Measurements from ENCODE around the gene TPM2.
A peak's percentile ranks its signal among the peaks of the same experiment; 100 is the strongest.

Gene TPM2

DNA sequence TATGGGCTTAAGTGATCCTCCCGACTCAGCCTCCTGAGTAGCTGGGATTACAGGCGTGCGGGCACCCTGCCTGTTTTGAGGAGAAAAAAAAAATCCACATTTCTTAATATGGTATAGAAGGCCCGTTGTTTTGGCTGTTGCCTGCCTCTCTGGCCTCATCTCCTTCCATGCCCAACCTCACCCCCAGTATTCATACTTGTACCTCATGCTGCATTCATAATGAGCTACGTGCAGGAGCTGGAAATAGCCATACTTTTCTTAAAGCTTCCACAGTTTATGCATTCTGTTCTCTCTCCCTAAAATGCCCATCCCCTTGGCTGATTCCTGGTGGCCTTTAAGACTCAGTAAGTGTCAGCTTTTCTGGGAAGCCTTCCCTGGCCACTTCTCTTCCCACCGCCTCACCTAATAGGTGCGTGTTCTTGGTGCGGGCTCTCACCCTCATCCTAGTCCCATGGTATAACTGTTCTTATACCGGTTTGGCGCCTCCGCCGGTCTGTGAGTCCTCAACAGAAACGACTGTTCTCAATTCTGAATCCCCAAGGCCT is 2.1 kb upstream of the TPM2 start:
- DNase-seq, result no peak

DNA sequence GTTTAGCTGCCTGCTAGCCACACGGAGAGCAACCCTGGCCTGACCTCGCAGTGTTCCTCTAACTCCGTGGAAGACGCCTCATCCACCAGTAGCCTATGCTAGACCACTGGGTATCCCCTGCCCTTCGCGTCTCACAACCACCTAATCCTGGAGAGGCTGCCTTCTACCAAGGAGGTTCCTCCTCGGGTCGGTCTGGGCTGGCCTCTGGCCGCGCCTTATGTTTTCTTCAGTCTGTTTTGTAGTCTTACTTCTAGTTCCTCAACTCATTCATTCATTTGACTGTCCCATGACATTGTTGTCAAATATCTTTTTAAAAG is 1.6 kb upstream of the TPM2 start:
- DNase-seq, result no peak

DNA sequence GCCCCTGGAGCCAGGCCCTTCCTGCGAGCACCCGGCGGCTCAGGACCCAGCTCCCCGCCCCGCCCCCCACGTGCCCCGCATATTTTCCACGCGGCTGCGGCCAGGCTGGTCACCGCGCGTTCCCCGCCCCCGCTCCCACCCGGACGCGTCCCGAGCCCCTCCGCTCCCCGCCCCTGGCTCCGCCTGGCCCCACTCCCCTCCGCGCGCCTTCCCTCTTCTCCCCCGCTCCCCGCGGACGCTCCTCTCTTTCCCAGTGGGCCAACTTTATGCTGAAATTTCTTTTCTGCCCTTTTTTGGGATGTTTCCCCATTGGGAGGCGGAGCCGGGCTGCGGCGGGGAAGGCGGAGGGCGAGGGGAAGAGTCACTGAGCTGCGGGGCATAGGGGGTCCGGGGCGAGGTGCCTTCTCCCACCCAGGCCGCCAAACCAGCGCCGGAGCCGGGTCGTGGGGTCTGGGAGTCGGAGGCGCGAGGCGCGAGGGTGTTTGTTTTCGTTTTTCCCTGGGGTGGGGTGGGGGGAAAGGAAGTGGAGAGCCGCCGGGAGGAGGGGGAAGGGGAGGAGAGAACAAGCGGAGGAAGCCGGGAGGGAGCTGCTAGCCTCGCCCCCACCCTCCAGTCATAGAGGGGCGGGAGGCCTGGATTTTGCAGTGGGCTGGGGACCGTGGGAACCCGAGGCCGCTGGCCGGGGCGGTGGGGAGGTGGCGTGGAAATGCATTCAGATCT is 1.0 kb upstream of the TPM2 start:
- peak; percentile 6 for DNase-seq

DNA sequence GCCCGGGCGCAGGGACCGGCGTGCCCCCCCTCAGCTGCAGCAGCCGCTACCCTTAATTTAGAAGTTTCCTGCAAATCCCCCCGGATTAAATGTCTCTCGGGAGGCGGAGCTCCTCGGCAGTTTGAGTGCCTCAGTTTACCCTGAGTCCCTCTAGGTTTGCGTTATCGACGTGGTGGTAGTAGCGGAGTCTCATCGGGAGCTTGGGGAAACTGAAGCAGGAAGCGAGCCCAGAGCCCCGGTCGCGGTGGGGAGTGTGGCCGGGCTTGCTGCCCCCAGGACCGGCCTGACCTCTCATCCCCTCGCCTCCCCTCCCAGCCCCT is 529 bp upstream of the TPM2 start:
- DNase-seq, result no peak

DNA sequence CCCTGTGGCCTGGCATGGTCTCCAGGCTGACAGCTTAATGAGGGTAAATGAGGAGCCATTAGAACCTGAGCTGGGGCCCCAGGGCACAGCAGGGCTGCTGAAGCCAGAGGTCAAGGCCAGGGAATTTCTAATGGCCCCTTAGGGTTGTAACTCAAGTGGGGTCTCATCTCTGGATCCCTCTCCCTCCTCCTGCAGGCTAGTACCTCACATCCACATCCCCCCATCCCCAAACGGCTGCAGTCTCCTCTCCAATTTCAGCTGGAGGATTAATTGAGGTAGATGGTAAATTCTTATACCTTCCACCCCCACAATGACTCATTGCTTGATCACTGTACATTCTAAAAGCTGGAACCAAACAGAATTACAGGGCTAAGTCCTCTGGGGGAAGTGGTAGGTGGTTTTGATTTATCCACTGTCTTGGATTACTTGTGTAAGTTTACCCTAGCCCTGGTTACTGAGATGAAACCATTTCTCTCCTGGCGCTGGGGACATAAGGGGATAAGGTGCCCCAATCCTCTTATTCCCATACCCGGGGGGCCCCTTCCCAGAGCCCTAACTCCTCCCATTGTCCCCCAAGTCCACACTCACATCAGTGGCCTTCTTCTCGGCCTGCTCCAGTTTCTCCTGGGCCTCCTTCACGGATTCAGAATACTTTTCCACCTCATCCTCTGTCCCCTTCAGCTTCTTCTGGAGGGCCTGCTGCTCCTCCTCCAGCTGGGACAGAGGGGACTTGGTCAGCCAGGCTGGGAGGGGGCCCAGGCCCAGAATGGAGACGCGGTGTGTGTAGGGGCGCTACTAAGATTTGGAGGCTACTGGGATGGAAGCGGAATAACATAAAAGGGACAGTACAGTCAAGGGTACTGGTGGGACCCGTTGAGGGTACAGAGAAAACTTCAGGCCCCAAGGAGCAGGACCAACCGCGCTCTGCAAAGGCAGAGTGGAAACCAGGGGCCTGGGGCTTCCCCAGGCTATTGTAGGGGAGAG is 875 bp downstream of the TPM2 start:
- DNase-seq, result no peak

DNA sequence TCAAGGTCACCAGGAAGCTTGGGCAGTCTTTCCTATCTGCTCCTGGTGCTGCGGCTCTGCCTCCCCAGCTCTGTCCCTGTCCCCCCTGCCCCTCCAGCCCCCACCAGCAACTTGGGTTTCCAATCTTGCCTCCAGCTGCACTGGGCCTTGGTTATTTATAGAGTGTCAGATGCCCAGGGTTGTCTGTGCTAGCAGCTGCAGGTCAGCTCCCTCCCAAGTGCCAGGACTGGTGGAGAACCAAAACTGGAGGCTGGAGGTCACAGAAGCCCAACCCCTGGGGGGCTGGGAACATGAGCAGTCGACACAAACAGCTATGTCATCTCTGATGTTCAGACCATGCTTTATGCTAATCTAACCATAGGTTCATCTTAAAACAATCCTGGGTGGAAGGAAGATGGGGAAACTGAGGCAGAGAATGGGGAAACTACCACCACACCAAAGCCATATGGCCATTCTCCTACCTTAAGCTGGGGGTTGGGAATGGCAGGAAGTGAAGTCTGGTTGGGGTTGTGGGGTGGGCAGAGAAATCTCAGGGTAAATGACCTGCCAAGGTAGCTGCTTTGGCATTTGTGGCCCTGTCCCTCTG is 1.7 kb downstream of the TPM2 start:
- no peak for DNase-seq

DNA sequence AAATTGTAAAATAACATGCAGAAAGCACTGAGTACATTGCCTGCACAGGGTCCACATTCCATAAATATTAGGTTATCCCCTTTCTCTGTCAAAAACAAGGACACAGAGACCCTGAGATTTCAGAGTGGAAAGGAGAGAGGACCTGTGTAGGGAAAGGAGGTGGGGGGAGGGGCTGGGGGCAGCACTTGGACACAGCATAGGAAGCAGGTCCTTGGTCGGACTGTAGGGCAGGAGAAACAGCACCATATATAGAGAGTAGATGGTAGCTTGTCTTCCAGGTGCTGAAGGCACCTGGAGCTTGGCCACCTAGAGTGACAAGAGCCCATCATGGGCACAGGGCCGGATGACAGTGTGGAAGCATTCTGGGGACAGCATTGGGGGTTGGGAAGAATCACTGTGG is 2.4 kb downstream of the TPM2 start:
- no peak for DNase-seq

DNA sequence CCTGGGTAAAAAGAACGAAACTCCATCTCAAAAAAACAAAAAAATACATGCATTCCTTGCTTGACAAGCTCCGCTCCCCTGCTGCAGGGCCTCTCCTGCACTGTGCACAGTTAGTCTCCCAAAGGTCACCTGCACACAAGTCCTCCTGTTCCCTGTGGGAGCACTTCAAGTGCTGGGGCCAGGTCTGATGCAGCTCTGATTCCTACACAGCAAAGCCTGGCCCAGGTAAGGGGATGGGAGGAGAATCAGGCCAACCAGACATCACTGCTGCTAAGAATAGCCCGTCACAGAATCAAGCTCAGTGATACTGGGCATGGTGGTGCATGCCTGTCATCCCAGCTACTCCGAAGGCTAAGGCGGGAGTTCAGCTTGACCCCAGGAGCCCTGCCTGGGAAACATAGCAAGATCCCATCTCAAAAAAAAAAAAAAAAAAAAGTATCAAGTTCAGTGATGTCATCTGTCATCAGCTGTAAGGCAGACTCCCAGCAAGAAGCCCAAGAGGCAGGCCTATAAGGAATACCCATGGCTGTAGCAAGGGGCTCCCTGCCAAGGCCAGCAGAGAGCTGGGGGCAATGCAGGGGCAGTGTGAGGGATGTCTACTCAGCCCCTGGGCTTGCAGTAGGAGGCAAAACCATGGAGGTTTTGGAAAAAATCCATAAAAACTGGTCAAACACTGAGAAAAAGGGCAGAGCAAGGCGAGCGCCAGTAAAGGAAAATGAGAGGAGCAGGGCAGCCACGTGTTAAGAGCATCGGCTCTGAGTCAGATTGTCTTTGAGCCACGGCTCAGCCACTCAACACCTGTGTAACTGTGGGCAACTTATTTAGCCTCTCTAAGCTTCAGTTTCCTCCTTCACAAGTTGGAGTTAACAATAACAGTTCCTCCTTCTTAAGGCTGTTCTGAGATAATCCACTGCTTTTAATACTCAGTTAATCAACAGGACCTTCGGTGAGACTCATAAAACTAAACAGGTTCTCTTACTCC is 3.2 kb downstream of the TPM2 start:
- no peak for DNase-seq

DNA sequence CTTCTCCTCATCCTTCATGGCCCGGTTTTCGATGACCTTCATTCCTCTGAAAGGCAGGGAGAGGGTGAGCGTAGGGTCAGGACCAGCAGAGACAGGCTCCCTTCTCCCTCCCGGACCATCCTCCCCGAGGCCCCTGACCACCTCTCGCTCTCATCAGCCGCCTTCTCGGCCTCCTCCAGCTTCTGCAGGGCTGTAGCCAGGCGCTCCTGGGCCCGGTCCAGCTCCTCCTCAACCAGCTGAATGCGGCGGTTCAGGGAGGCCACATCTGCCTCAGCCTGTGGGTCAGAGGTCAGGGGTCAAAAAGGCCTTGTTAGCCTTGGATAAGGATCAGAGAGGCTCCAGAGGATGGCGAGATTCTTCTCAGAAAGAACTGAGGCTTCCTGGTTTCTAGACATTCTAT is 4.2 kb downstream of the TPM2 start:
- no peak for DNase-seq

DNA sequence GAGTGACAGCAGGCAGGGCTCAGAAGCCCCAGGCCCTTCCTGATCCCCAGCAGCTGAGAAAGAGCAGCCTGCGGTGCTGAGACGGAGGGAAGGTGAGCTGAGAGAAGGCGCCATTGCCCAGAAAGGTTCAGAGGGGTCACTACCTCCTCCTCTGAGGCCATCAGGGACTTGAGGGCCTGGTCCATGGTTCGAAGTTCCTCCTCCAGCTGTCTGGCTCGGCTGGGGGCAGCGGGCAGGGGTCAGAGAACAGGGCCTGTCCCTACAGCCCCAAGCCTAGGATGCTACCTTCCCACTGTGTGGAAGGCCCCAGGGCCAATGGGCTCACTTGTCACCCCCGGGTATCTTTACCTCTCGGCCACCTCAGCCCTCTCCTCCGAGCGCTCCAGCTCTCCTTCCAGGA is 4.8 kb downstream of the TPM2 start:
- no peak for DNase-seq

DNA sequence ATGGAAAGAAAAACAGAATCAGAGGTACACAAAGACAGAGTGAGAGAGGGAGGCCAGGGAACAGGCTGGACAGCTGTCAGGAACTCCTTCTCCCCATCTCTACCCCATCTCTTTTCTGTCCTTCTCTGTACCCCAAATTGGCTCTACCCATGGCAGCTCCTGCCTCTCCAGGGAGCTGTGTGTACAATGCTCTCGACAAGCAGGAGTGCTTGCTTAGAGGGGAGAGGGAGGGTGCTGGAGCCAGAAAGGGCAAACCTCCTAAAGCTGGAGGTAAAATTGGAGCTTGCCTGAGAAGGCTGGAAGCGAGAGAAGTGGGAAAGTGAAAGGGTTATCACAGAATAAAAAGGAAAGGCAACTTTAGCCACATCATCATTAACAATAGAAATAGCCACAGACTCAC is 6.4 kb downstream of the TPM2 start:
- DNase-seq, result no peak

DNA sequence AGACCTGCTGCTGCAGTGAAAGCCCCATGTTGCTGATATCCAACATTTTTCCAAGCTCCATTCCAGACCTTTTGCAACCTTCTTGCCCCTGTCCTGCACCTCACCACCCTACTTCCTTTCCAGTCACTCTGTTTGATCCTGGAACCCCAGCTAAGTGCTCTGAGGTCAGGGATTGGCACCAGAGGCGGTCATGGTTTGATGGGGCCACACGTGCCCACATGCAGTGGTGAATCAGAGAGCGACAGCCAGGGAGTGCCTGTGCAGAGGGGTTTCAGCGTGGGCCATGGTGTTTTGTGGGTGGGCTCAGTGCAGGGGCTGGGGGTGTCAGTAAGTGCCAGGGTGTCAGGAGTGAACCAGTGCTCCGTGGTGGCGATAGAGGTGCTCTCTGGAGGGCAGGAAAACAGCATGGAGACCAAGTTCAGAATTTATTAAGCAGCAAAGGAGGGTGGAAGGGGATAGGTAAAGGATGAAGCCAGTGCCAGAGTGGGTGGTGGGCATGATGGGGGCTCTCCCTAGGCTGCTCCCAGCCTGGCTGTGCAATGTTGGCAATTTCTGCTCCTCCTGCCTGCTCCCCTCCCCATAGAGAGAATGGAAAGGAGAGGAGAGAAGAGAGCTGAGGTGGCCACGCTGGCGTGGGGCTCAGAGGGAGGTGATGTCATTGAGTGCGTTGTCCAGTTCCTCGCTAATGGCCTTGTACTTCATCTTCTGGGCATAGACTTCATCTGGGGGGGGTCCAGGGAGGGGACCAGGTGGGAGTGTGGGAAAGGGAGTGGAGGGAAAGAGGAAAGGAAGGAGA is 7.0 kb downstream of the TPM2 start:
- DNase-seq, result no peak

DNA sequence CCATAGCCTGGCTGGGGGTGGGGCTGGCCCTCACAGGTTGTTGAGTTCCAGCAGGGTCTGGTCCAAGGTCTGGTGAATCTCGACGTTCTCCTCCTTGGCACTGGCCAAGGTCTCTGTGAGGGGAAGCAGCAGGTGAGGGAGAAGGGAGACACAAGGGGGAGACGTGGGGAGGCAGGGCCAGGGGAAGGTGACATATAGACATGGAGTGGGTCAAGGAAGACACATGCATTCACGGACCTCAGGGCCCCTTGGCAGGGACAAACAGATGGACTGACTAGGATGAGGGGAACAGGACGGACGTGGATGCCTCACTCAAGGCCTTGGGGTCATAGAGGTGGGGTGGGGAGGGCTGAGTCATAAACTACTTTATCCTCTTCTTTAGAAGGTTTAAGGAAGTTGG is 7.7 kb downstream of the TPM2 start:
- no peak for DNase-seq

DNA sequence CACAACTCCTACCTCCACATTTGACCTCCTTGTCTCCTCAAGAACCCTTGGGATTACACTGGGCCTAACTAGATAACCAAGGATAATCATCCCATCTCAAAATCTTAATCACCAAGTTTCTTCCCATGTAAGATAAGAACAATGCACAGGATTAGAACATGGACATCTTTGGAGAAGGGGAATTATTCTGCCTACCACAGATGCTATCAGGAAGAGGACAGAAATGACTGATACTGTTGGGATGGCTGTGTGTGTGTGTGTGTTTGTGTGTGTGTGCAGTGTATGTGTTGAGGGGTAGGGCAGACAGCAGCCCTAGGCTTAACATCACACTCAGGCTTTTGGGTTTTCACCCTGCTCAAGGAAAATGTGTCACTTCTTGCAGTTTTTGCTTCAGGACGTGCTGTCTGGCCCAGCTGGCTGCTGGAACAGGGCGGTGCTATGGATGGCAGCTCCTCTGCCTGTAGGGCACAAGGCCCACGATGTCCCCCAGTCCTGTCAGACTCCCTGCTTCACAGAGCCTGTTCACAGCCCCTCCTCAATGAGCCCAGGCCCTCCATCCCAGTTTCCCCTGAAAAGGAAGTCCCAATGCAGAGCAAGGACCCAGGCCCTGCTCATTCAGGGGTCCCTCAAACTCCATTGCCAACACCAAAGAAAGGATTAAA is 8.3 kb downstream of the TPM2 start:
- no peak for DNase-seq

DNA sequence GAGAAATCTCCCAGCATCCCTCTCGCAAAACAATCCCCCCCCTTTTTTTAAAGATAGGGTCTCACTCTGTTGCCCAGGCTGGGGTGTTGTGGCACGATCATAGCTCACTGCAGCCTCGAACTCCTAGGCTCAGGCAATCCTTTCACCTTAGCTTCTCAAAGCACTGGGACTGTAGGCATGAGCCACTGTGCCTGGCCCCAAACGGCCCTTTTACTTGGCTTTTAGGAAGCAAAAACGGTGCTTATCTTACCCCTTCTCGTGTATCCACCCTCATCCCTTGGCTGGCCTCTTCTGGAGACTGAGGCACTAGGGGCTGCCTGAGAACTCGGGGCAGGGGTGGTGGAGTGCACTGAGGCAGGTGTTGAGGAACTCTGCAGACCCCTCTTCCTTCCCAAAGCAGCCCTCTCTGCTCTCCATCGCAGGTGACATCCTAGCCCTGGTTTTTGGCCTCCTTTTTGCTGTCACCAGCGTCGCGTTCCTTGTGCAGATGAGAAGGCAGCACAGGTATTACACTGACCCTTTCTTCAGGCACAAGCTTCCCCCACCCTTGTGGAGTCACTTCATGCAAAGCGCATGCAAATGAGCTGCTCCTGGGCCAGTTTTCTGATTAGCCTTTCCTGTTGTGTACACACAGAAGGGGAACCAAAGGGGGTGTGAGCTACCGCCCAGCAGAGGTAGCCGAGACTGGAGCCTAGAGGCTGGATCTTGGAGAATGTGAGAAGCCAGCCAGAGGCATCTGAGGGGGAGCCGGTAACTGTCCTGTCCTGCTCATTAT is 9.2 kb downstream of the TPM2 start:
- no peak for DNase-seq

DNA sequence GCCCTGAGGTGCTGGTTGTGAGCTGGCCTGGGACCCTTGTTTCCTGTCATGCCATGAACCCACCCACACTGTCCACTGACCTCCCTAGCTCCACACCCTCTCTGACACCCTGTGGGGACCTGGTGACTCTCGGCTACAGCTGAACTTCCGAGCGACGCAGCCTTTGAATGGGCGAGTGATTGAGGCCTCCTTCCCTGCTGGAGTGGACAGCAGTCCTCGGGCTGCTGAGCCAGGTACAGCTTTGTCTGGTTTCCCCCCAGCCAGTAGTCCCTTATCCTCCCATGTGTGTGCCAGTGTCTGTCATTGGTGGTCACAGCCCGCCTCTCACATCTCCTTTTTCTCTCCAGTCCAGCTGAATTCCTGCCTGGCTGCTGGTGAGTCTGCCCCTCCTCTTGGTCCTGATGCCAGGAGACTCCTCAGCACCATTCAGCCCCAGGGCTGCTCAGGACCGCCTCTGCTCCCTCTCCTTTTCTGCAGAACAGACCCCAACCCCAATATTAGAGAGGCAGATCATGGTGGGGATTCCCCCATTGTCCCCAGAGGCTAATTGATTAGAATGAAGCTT is 9.9 kb downstream of the TPM2 start:
- no peak for DNase-seq

DNA sequence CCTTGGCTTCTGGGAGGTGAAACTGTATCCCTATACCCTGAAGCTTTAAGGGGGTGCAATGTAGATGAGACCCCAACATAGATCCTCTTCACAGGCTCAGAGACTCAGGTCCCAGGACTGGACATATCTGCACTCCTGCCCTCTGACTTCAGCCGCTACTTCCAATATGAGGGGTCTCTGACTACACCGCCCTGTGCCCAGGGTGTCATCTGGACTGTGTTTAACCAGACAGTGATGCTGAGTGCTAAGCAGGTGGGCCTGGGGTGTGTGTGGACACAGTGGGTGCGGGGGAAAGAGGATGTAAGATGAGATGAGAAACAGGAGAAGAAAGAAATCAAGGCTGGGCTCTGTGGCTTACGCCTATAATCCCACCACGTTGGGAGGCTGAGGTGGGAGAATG is 10.6 kb downstream of the TPM2 start:
- no peak for DNase-seq

DNA sequence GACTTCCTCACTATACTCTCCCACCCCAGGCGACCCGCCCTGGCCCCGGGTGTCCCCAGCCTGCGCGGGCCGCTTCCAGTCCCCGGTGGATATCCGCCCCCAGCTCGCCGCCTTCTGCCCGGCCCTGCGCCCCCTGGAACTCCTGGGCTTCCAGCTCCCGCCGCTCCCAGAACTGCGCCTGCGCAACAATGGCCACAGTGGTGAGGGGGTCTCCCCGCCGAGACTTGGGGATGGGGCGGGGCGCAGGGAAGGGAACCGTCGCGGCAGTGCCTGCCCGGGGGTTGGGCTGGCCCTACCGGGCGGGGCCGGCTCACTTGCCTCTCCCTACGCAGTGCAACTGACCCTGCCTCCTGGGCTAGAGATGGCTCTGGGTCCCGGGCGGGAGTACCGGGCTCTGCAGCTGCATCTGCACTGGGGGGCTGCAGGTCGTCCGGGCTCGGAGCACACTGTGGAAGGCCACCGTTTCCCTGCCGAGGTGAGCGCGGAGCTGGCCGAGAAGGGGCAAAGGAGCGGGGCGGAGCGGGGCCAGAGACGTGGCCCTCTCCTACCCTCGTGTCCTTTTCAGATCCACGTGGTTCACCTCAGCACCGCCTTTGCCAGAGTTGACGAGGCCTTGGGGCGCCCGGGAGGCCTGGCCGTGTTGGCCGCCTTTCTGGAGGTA is 13.9 kb downstream of the TPM2 start:
- no peak for DNase-seq

DNA sequence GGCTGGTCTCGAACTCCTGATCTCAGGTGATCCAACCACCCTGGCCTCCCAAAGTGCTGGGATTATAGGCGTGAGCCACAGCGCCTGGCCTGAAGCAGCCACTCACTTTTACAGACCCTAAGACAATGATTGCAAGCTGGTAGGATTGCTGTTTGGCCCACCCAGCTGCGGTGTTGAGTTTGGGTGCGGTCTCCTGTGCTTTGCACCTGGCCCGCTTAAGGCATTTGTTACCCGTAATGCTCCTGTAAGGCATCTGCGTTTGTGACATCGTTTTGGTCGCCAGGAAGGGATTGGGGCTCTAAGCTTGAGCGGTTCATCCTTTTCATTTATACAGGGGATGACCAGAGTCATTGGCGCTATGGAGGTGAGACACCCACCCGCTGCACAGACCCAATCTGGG is 14.5 kb downstream of the TPM2 start:
- DNase-seq, result no peak

DNA sequence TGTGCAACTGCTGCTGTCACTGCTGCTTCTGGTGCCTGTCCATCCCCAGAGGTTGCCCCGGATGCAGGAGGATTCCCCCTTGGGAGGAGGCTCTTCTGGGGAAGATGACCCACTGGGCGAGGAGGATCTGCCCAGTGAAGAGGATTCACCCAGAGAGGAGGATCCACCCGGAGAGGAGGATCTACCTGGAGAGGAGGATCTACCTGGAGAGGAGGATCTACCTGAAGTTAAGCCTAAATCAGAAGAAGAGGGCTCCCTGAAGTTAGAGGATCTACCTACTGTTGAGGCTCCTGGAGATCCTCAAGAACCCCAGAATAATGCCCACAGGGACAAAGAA is 15.7 kb downstream of the TPM2 start:
- DNase-seq, result no peak
